Stomach (tissue), 4 donors: ENCODE results near the gene EPO.

ENCODE experiments used
- EP300 ChIP-seq: sonication (generic); formaldehyde crosslinking; IDR thresholded peaks from one replicate; pipeline ENCODE4 v1.6.1; 2017; ENCODE audit warnings: antibody characterized with exemption
- POLR2A ChIP-seq, 4 donors: fragments of 450-650 bp; IDR thresholded peaks; one replicate each; pipeline ENCODE4 v1.6.1; 2016; ENCODE audit warnings: antibody characterized with exemption in 4 of 4, control low read depth in 2 of 4, mild to moderate bottlenecking in 1 of 4, moderate library complexity in 1 of 4
- TF ChIP-seq, protein P1 (sequence below), 7 experiments: fragments of 450-650 bp in 4 of 7; fragments of 200-600 bp in 3 of 7; sonication (generic) in 3 of 7; IDR thresholded peaks; one replicate each; pipeline ENCODE4 v1.5.1; 2016 to 2019; ENCODE audit warnings: antibody characterized with exemption in 7 of 7, control low read depth in 2 of 7, mild to moderate bottlenecking in 1 of 7

DNA sequence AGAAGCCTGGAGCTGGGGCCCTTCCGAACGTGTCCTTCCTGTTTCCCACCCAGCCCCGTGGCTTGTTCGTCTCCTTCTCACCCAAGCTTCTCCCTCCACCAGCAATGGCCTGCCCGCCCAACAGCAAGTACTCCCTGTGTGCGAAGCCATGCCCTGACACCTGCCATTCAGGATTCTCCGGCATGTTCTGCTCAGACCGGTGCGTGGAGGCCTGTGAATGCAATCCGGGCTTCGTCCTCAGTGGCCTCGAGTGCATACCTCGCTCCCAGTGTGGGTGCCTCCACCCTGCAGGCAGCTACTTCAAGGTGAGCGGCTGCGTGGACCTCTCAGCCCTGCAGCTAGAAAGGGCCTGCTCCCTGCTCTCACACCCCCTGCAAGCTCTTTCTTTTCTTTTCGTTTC is 45.0 kb downstream of the EPO start:
- TF ChIP-seq POLR2A (IDR thresholded peaks at IDR 0.05) (no peak), EP300 (no peak)
- TF ChIP-seq, protein P1, sequence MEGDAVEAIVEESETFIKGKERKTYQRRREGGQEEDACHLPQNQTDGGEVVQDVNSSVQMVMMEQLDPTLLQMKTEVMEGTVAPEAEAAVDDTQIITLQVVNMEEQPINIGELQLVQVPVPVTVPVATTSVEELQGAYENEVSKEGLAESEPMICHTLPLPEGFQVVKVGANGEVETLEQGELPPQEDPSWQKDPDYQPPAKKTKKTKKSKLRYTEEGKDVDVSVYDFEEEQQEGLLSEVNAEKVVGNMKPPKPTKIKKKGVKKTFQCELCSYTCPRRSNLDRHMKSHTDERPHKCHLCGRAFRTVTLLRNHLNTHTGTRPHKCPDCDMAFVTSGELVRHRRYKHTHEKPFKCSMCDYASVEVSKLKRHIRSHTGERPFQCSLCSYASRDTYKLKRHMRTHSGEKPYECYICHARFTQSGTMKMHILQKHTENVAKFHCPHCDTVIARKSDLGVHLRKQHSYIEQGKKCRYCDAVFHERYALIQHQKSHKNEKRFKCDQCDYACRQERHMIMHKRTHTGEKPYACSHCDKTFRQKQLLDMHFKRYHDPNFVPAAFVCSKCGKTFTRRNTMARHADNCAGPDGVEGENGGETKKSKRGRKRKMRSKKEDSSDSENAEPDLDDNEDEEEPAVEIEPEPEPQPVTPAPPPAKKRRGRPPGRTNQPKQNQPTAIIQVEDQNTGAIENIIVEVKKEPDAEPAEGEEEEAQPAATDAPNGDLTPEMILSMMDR (IDR thresholded peaks at IDR 0.05), result no peak
